Right renal cortex interstitium (tissue), 3 donors: ENCODE data around the gene PLEKHH3. TPM values are rescaled to one million over a fixed set of nuclear protein-coding genes. Genes with fewer than 3 reads are reported as not detected.
"Not testable (repeated sequence)": the region's sequence is repeated elsewhere in the genome, so short reads cannot be mapped to it uniquely, and the experiment has no call there.

ENCODE experiments used
- DNase-seq, 3 donors: peaks; one replicate each; pipeline ENCODE4 v3.0.0-alpha.2; 2013; ENCODE audit warnings: low read depth in 3 of 3, low spot score in 2 of 3
- polyA plus RNA-seq, 3 donors: library from polyadenylated mRNA; unstranded; fragments of 120-200 nt; gene quantifications; one replicate each; pipeline ENCODE4 v1.2.1, GENCODE V29; 2013; ENCODE audit not compliant: insufficient read length in 3 of 3

The PLEKHH3 gene
- polyA plus RNA-seq, 3 donors, result 11.0 to 12.7 (median 11.5) TPM

DNA sequence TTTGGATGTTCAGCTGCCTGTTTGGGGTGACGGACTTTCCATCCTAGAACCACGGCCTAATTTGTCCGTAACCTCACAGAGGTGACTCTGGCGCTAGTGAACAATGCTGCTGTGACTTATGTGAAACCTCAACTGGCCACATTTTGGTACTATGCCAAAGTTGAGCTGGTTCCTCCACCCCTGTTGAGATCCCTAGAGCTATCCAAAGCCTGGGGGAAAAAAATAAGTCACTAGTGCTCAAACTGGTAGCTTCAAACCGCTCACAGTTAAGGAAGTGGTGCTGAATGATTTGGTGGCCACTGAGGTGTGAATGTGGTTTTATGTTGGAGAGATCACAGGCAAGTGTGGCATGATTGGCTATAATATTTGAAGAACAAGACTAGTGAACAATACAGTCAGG lies 29.0 kb downstream of the PLEKHH3 start:
- DNase-seq, result no peak

DNA sequence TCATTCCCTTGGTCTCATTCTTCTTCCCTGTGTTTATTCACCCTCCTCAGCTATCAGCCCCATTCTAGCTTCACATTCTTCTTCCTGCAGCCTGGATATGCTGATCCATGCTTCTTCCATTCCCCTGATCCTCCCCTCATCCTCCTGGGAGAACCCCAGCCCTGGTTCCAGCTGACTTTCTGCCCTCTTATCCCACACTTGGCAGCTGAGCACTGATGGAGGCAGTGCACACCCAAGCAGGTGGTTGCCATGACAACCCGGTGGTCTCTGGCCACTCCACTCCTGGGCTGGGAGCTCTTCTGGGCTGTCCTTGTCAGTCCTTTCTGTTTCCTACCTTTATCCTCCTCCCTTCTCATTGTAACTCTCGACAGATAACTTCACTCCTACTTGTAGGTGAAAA lies 34.5 kb downstream of the PLEKHH3 start:
- DNase-seq, result no peak

DNA sequence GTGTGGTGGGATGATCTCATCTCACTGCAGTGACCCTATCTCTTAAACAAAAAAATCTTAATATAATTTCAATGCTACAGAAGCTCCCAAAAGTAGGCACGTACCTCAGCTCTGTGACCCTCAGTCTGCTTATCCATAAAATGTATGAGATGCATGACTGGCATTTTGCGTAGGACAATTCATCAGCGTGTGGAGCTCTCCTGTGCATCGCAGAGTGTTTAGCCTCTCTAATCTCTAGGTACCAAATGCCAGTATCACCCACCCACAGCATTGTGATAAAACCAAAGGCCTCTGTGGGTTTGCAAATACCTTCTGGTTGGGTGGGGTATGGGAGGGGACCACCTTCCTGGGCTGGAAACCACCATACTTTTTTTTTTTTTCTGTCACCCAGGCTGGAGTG lies 36.7 kb downstream of the PLEKHH3 start:
- DNase-seq, result no peak

DNA sequence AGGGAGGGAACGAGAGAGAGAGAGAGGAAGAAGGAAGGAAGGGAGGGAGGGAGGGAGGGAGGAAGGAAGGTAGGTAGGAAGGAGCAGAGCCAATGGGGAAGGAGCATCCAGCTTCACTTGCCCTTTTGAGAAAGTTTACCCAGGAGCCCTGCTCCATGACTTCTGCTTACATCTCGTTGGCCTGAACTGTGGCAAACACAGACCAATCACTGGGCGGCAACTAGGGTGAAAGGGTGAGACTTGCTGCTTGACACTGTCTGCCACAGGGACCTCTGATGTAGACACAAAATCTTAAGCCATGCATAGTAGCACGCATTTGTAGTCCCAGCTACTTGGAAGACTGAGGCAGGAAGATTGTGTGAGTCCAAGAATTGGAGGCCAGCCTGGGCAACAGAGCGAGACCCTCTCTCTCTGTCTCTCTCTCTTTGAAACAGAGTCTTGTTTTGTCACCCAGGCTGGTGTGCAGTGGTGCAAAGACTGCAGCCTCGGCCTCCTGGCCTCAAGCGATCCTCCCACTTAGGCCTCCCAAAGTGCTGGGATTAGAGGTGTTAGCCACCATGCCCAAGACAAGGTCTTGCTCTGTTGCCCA lies 37.2 kb downstream of the PLEKHH3 start:
- no peak for DNase-seq

DNA sequence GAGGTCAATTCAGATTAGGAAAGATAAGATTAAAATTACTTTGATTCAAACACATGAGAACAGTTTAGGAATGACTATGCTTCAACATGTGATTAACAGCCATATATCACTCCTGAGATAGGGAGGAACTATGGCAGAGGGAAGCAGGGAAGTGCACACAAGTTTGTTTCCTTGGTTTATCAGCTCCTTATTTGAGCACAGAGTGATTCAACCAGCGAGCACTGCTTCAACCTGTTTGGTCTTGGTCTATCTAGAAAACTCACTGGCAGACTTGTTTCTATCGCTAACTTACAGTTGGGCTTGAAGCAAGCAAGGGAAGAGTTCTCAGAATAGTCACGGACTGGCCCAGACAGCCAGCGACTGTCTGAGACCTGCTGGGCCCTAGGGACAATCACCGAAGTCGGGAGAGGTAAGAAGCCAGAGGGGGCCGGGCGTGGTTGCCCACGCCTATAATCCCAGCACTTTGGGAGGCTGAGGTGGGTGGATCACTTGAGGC lies 43.8 kb downstream of the PLEKHH3 start:
- no peak for DNase-seq

DNA sequence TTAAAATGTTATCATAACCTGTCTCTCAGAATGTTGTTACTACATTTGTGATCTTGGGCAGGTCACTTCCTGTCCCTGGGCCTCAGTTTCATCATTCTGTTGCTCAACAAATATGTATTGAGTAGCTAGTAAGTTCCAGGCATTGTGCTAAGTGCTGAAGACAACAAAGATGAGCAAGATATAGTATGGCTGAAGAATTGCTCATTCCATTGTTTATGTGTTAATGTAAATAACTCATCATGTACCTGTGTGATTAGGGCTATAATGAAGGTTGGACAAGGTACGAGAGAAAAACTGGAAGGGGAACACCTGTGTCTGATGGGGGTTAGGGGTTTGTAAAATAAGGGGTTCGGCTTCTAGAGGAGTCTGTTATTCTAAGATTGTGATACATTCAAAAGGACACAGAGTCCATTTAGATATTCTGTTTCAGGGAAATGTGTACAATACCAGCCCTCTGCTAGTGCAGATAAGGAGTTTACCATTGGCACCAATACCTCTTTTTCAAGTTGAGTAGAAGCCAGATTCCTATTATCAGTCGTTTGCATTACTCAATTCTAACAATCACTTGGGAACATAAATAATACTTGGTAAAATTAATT lies 47.3 kb downstream of the PLEKHH3 start:
- DNase-seq, result no peak

DNA sequence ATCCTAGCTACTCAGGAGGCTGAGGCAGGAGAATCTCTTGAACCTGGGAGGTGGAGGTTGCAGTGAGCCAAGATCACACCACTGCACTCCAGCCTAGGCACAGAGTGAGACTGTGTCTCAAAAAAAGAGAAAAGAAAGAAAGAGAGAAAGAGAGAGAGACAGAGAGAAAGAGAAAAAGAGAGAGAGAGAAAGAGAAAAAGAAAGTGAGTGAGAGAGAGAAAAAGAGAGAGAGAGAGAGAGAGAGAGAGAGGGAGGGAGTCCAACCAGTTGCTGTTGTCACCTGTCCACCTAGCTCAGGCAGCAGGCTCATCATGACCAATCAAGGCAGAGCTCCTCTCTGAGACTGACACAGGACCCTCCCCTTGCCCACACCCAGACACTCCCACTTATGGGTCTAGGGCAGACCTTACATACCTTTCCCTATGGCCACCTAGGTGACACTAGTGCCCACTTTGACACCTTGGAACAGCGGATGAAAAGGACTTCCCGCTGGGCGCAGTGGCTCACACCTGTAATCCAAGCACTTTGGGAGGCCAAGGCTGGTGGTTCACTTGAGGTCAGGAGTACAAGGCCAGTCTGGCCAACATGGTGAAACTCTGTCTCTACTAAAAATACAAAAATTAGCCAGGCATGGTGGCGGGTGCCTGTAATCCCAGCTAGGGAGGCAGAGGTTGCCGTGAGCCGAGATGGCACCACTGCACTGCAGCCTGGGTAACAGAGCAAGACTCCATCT lies 49.6 kb downstream of the PLEKHH3 start:
- not testable (repeated sequence) for DNase-seq

DNA sequence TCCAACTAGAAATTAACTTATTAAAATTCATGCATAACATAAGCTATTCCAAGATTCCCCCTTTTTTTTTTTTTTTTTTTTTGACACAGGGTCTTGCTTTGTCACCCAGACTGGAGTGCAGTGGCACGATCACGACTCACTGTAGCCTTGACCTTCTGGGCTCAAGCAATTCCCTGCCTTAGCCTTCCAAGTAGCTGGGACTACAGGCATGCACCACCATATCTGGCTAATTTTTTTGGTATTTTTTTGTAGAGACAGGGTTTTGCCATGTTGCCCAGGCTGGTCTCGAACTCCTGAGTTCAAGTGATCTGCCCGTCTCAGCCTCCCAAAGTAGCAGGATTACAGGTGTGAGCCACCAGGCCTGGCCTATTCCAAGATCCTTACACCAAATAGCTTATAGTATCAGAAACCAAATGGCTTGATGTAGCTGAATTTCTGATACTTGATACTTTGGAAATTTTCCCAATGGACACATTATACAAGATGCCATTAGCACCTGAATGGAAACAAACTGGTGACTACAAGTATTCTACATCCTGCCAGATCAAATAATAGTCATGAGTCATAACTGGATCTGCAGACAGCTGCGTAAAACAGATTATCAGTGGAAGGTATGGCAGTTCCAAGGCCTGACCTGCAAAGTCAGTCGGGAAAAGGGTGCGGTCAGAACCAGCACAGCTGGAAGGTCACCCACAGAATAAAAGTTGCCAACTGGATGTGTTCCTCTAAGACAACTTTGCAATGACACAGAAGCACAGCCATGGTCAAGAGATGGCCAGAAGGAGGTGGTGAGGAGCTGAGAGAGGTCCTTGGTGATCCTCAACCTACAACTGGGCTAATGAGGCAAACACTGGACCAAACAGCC lies 52.8 kb downstream of the PLEKHH3 start:
- no peak for DNase-seq

DNA sequence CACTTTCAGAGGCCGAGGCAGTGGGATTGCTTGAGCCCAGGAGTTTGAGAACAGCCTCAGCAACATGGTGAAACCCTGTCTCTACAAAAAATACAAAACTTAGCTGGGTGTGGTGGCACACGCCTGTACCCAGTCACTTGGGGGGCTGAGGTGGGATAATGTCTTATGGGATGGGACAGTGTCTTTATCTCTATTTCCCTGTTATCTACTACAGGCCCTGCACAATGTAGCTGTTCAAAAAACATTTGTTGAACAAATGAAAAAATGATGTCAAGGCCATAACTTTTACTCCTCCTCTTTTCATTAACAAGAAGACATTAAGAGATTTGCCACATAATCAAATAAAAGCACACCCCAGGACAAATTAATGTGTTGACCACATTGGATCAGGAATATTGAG lies 53.5 kb downstream of the PLEKHH3 start:
- DNase-seq, result no peak

DNA sequence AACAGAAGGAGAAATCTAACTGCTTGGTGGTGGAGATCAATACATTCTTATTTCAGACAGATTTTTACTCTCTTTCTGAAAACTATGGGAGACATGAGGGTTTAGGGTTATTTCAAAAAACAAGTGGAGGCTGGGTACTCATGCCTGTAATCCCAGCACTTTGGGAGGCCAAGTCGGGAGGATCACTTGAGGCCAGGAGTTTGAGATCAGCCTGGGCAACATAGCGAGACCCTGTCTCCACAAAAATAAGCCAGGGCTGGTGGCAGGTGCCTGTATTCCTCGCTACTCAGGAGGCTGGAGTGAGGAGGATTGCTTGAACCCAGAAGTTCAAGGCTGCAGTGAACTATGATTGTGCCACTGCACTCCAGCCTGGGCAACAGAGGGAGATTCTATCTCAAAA lies 54.8 kb downstream of the PLEKHH3 start:
- DNase-seq, result not testable (repeated sequence)

DNA sequence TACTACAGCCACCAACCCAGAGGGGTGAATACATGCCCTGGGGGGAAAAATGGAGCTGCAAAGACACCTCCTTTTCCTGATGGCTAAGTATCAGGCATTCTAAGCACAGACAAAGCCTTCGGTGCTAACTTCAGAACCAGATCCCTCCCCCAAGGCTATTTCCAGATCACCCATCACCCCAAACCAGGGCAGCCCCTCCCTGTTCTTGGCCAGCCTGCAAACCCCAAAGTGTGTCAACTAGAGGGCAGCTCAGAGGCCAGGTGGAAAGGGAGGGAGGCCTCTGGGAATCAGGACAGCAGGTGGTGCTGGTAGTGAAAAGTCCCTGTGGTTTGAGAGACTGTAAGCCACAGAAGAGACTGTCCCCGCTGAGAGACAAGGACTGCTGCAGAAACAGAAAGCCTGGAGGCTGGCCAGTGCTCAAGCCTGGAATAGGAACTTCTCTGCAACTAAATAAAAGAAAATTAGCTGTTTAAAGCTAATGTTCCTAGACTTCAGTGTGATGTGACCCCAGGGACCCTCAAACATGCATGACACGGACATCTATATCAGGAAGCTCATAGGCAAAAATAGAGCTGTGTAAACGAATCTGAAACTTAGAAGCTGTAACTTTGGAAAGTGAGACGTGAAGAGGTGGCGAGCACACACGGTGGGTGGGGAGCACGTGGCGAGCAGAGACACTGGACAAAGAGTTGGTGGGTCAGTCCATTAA lies 58.2 kb downstream of the PLEKHH3 start:
- DNase-seq, result no peak

DNA sequence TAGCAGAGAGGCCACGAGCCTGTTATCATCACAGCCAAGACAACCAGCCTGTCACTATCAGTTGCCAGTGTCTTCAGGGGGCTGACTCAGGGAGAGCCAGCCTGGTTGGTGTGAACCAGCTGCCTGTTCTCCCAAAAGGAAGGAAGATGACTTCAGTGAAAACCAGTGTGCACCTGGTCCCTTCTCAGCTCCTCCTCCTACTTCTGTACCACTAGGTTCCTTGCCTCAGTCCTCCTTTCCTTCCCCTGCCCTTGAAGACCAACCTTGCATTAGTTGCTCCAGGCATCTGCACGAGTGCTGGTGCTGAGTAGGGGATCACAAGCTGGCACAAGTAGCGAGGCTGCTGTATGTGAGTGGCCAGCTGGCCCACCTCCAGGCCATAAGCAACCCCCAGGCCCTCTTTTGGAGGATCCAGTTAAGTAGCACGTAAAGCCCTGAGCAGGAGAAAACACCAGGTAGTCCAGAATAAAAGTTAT lies 58.8 kb downstream of the PLEKHH3 start:
- no peak for DNase-seq

Other genes with a start within 250 kb of the PLEKHH3 start
- 10 to 100 TPM; 44.0 to 51.5 (median 48.6) TPM for gene ATP6V0A1, start 218.1 kb downstream of the PLEKHH3 start, polyA plus RNA-seq
- gene NAGLU, start 140.8 kb downstream of the PLEKHH3 start, polyA plus RNA-seq, result 10 to 100 TPM; 18.1 to 22.8 (median 20.4) TPM
- gene HSD17B1, start 124.1 kb downstream of the PLEKHH3 start, polyA plus RNA-seq, result 1 to 10 TPM; 3.0 to 4.1 (median 3.6) TPM
- 10 to 100 TPM; 54.0 to 58.4 (median 54.8) TPM for gene COASY, start 114.8 kb downstream of the PLEKHH3 start, polyA plus RNA-seq
- 10 to 100 TPM; 33.9 to 35.7 (median 34.7) TPM for gene MLX, start 109.9 kb downstream of the PLEKHH3 start, polyA plus RNA-seq
- 10 to 100 TPM; 16.3 to 21.5 (median 19.0) TPM for gene PSMC3IP, start 99.3 kb downstream of the PLEKHH3 start, polyA plus RNA-seq
- gene RETREG3, start 67.6 kb downstream of the PLEKHH3 start, polyA plus RNA-seq, result 10 to 100 TPM; 43.1 to 44.1 (median 43.3) TPM
- 10 to 100 TPM; 53.5 to 63.6 (median 54.5) TPM for gene TUBG1, start 67.3 kb downstream of the PLEKHH3 start, polyA plus RNA-seq
- gene TUBG2, start 17.7 kb downstream of the PLEKHH3 start, polyA plus RNA-seq, result 10 to 100 TPM; 19.5 to 20.7 (median 20.0) TPM
- gene CCR10, start 4.8 kb upstream of the PLEKHH3 start, polyA plus RNA-seq, result 1 to 10 TPM in 2 of 3 donors, under 1 TPM in 1; 0.87 to 1.1 (median 1.0) TPM
- 1 to 10 TPM; 6.4 to 7.1 (median 7.0) TPM for gene CNTNAP1, start 5.5 kb upstream of the PLEKHH3 start, polyA plus RNA-seq
- gene EZH1, start 68.0 kb upstream of the PLEKHH3 start, polyA plus RNA-seq, result 10 to 100 TPM; 37.3 to 44.1 (median 40.8) TPM
- 10 to 100 TPM; 87.3 to 96.7 (median 92.2) TPM for gene RAMP2, start 84.2 kb upstream of the PLEKHH3 start, polyA plus RNA-seq
- gene VPS25, start 96.5 kb upstream of the PLEKHH3 start, polyA plus RNA-seq, result 100 to 1,000 TPM in 1 of 3 donors, 10 to 100 TPM in 2; 95.3 to 105 (median 97.8) TPM
- gene WNK4, start 103.6 kb upstream of the PLEKHH3 start, polyA plus RNA-seq, result 10 to 100 TPM in 2 of 3 donors, 1 to 10 TPM in 1; 8.7 to 11.2 (median 11.0) TPM
- gene COA3, start 121.7 kb upstream of the PLEKHH3 start, polyA plus RNA-seq, result 100 to 1,000 TPM; 162 to 191 (median 178) TPM
- gene CNTD1, start 121.9 kb upstream of the PLEKHH3 start, polyA plus RNA-seq, result 1 to 10 TPM; 1.6 to 2.0 (median 1.7) TPM
- gene BECN1, start 147.3 kb upstream of the PLEKHH3 start, polyA plus RNA-seq, result 10 to 100 TPM; 74.8 to 80.9 (median 78.8) TPM
- gene PSME3, start 156.4 kb upstream of the PLEKHH3 start, polyA plus RNA-seq, result 100 to 1,000 TPM; 109 to 116 (median 114) TPM
- under 1 TPM; 0.74 to 0.82 (median 0.80) TPM for gene AOC2, start 167.6 kb upstream of the PLEKHH3 start, polyA plus RNA-seq
- 1 to 10 TPM; 4.8 to 6.2 (median 5.3) TPM for gene AOC3, start 174.2 kb upstream of the PLEKHH3 start, polyA plus RNA-seq
- 1 to 10 TPM; 4.3 to 7.0 (median 6.5) TPM for gene G6PC1, start 223.8 kb upstream of the PLEKHH3 start, polyA plus RNA-seq